HEK293T (cell line): ENCODE results near the gene SUGT1.

Experiments
- BHLHE40 ChIP-seq: fragments of 450-650 bp; IDR thresholded peaks from 2 replicates; pipeline ENCODE4 v1.6.1; 2016; ENCODE audit warnings: mild to moderate bottlenecking, moderate library complexity, borderline replicate concordance
- FOXA1 ChIP-seq: fragments of 450-650 bp; IDR thresholded peaks from 2 replicates; pipeline ENCODE4 v1.6.1; 2016; ENCODE audit warnings: mild to moderate bottlenecking
- FOXM1 ChIP-seq: fragments of 450-650 bp; IDR thresholded peaks from 2 replicates; pipeline ENCODE4 v1.6.1; 2017; ENCODE audit warnings: mild to moderate bottlenecking, borderline replicate concordance
- HDGF ChIP-seq: fragments of 450-650 bp; IDR thresholded peaks from 2 replicates; pipeline ENCODE4 v1.6.1; 2017; ENCODE audit warnings: antibody characterized with exemption, borderline replicate concordance
- LEF1 ChIP-seq: fragments of 450-650 bp; IDR thresholded peaks from 2 replicates; pipeline ENCODE4 v1.6.1; 2017; ENCODE audit warnings: mild to moderate bottlenecking, borderline replicate concordance
- PKNOX1 ChIP-seq: fragments of 450-650 bp; IDR thresholded peaks from 2 replicates; pipeline ENCODE4 v1.6.1; 2016
- SP1 ChIP-seq: fragments of 450-650 bp; IDR thresholded peaks from 2 replicates; pipeline ENCODE4 v1.6.1; 2017
- SUZ12 ChIP-seq: fragments of 450-650 bp; IDR thresholded peaks from 2 replicates; pipeline ENCODE4 v1.6.1; 2016; ENCODE audit warnings: mild to moderate bottlenecking
- TARDBP ChIP-seq: fragments of 450-650 bp; IDR thresholded peaks from 2 replicates; pipeline ENCODE4 v1.6.1; 2016
- ZNF384 ChIP-seq: fragments of 450-650 bp; IDR thresholded peaks from 2 replicates; pipeline ENCODE4 v1.6.1; 2016

GRCh38 chr13:52736891-52737290 lies 84.3 kb downstream of the SUGT1 start:
- TF ChIP-seq FOXM1 (no peak), TARDBP (no peak), SP1 (no peak), LEF1 (no peak), ZNF384 (no peak), PKNOX1 (no peak), HDGF (no peak), BHLHE40 (no peak), FOXA1 (no peak), SUZ12 (no peak)
